Right renal pelvis (tissue), 4 donors: ENCODE measurements around the gene PDIA4. TPM values are rescaled to one million over a fixed set of nuclear protein-coding genes. Genes with fewer than 3 reads are reported as not detected.
"Not testable (repeated sequence)": the region's sequence is repeated elsewhere in the genome, so short reads cannot be mapped to it uniquely, and the experiment has no call there.

Experiments
- DNase-seq, 4 donors: peaks; one replicate each; pipeline ENCODE4 v3.0.0-alpha.2; 2013; ENCODE audit warnings: low read depth in 4 of 4, low spot score in 3 of 4, missing footprints in 1 of 4
- polyA plus RNA-seq, 4 donors: library from polyadenylated mRNA; unstranded; fragments of 120-200 nt; gene quantifications; one replicate each; pipeline ENCODE4 v1.2.1, GENCODE V29; 2013; ENCODE audit not compliant: insufficient read length in 4 of 4

PDIA4 gene
- polyA plus RNA-seq, 4 donors: 166 to 197 (median 191) TPM

DNA sequence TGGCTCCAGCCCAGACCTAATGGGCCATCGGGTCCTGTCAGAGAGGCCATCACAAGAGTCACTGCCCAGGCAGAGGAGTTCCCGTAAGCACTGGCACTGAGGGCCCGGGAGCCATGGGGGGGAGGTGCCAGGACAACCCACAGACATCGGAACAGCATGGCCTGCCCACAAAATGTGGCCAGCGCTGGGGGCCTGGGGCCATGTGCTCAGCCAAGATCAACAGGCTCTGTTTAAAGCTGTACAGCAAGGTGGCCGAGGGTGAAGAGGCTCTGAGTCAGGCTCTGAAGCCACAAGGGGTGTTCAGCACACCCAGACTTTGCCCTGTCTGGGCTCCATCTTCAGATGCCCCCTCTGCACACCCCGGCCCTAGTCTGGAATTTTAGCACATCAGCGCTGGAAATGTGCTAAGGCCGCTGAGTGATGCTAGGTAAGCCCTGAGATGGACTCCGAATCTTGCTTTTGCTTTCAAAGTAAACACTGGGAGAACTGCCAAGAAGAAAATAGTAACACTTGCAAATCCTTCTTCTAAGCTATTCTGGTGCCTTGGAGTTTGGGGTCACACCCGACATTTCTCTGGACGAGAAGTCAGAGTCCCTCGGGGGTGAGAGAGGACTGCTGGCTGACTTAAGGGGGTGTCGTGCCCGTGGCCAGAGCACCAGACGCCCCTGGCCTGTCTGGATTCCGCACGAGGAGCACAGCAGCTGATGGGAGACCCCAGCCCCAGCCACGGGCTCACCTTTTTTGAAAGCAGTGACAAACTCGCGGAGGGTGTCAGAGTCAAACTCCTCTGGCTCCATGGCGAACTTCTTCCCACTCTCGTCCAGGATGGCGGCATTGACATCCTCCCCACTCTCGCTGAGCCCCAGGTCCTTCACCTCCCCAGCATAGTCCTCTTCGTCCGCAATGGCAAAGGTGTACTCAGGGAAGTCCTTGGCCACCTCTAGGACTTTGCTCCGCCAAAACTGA is 23.6 kb downstream of the PDIA4 start:
- no peak for DNase-seq

DNA sequence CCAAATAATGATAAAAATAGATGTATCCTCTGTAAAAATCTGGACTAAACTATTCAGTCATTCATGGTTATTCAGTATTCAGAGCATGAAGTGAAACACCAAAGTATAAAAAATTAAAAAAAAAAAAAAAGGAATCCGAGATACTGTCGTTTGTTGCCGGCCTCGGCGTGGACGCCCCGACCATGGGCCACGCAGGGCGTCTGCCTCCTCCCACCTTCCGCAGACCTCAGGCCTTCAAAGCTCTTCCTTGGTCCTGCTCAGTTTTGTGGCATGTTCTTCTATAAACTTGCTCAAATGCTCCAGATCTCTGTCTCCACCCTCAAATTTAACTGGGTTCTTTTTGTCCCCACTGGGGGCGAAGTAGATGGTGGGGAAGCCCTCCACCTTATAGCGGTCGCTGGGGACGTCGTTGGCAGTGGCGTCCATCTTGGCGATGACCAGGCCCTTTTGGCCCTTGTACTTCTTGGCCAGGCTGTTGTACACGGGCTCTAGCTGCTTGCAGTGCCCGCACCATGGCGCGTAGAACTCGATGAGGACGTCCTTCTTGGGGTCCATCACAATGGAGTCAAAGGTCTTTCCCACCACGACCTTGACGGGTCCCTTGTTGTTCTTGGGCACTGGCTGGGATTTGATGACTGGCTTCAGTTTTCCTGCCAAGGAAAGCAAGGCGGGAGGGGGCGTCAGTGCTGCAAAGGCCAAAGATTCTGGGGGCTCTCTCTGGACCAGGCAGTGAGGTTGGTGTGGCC is 24.6 kb downstream of the PDIA4 start:
- no peak for DNase-seq

GRCh38 chr7:149003018-149003417 is 25.3 kb downstream of the PDIA4 start:
- DNase-seq: no peak

- no peak for DNase-seq
These were observed 25.7 kb downstream of the PDIA4 start for GRCh38 chr7:149002604-149003003.

GRCh38 chr7:149001427-149002068 is 26.8 kb downstream of the PDIA4 start:
- DNase-seq: no peak

GRCh38 chr7:149000961-149001360 is 27.3 kb downstream of the PDIA4 start:
- DNase-seq: no peak

DNA sequence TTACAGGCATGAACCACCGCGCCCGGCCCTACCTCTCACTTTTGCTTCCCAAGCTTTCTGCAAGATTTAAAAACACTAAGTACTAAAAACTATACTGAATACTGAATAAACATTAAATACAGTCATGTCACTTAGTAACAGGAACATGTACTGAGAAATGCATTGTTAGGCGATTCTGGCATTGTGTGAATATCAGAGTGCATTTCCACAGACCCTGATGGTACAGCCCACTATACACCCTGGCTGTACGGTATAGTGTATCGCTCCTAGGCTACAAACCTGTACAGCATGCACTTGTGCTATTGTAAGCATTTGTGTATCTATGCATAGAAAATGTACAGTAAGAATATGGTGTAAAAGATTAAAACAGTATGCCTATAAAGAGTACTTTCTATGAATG is 29.1 kb downstream of the PDIA4 start:
- DNase-seq: no peak

- DNase-seq: no peak
These were observed 30.8 kb downstream of the PDIA4 start for GRCh38 chr7:148997497-148997896.

- no peak for DNase-seq
These were observed 33.7 kb downstream of the PDIA4 start for GRCh38 chr7:148994576-148994975.

GRCh38 chr7:148993193-148993592 is 35.1 kb downstream of the PDIA4 start:
- no peak for DNase-seq

DNA sequence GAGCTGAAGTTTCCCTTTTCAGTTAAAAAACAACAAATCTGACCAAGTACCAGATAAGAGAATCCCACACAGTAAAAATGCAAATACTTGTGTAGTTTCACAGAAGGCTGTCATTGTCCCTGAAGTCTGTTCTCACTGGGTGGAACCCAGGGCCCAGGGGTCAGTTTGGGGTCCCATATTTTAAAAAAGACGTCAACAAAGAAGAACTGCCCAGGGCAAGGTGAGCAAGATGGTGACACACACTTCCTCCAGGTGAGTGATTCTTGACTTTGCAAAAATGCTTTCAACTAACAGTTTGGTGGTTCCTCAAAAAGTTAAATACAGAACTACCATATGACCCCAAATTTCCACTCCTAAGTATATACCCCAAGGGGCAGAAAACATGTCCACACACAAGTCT is 36.8 kb downstream of the PDIA4 start:
- DNase-seq: no peak

DNA sequence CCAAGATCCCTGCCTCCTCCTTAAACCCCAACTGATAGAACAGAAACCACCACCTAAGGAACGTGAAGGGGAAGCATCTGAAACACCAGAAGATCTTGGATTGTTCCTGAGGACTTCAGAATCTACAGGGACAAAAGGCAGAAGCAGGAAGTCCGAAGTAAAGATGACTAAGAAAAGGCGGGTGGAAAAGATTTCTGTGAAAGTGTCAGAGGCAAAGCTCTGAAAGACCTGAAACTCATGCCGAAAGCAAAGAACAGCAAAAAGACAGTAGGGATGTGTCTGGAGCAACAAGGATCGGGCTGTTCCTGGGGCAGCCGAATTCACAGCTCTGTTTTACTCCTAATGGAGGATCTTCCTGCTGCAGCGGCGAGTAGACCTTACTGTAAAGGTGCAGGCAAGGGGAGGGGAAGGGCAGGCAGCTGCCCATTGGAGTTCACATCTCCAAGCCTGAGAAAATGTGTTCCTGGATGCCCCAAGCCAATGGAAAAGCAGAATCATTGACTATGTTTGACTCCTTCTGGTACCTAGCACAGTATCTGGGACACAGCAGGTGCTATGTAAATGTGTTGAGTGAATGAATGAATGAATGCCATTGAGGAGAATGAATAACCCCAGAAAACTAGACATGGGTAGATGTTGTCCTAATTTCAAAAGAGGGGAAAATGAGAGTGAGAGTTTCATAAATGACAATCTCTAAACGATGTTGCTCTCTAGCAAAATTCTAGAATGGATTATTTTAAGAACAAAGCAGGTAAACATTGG is 40.4 kb downstream of the PDIA4 start:
- DNase-seq: no peak

- peak; percentile 78 to 87 (median 83) for DNase-seq
These were observed 41.1 kb downstream of the PDIA4 start for GRCh38 chr7:148987010-148987750.

DNA sequence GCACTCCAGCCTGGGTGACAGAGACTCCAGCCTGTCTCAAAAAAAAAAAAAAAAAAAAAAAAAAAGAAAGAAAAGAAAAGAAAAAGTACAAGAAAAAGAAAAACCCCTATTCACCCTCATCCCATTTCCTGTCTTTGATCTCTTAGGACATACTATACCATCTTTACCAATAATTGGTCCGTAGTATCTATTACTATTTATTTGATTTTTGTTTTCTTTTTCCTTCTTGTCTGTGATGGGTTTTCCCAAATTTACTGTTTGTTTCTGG is 41.6 kb downstream of the PDIA4 start:
- no peak for DNase-seq

- DNase-seq: peak in 1 of 4 donors; percentile 81
These were observed 44.8 kb downstream of the PDIA4 start for GRCh38 chr7:148983200-148984146.

GRCh38 chr7:148982654-148983199 is 45.6 kb downstream of the PDIA4 start:
- DNase-seq: peak in 1 of 4 donors; percentile 37

GRCh38 chr7:148979827-148980226 is 48.5 kb downstream of the PDIA4 start:
- DNase-seq: no peak

DNA sequence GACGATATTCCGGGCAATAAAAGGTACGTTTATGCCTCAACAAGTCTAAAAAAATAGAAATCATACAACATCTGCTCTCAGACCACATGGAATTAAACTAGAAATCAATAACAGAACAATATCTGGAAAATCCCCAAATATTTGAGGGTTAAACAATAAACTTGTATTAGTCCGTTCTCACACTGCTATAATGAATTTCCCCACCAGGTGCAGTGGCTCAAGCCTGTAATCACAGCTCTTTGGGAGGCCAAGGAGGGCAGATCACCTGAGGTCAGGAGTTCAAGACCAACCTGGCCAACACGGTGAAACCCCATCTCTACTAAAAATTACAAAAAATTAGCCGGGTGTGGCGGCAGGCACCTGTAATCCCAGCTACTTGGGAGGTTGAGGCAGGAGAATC is 49.2 kb downstream of the PDIA4 start:
- DNase-seq: not testable (repeated sequence)

DNA sequence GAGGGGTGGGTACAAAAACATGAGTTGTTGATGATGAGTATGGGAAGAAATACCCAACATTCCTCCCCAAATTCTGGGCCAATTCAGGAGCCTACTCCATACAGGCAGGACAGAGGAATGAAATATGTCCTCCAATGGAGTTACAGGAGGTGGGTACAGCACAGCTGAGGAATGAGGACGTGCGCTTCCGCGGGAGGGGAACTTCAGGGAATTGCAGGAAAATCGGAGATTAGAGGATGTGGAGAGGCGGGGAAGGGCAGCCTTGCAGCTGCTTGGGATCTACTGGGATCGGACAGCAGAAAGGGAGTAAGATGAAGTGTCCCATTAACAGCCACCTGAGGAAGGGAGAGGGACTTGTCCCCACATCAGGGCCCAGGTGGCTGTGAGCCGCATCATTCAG is 50.2 kb downstream of the PDIA4 start:
- DNase-seq: no peak
